GM23338 (cell line): ENCODE data around the gene CSNK1G1. TPM values are rescaled to one million over a fixed set of nuclear protein-coding genes. Genes with fewer than 3 reads are reported as not detected.

Experiments
- ATAC-seq: fragments of 200-7000 bp; cut with Tn5 transposase; 3 replicates; pipeline ENCODE4 v1.9.1; 2020
- DNase-seq: peaks from one replicate; pipeline ENCODE4 v3.0.0-alpha.2; 2015; ENCODE audit warnings: low spot score
- H2AFZ ChIP-seq: fragments of 200-600 bp; sonication (generic); 2 replicates; pipeline ENCODE4 v1.8.0; 2016; ENCODE audit warnings: antibody characterized with exemption, mild to moderate bottlenecking, moderate library complexity
- H3F3A ChIP-seq: fragments of 200-600 bp; sonication (generic); replicated peaks from 2 replicates; pipeline ENCODE4 v1.8.0; 2017; ENCODE audit warnings: antibody characterized with exemption, mixed run types, low read depth
- H3K27ac ChIP-seq: fragments of 200-600 bp; sonication (generic); 2 replicates; pipeline ENCODE4 v1.6.1; 2016; ENCODE audit warnings: low read depth
- H3K27me3 ChIP-seq: fragments of 200-600 bp; sonication (generic); 2 replicates; pipeline ENCODE4 v1.8.0; 2016; ENCODE audit warnings: mild to moderate bottlenecking, mixed run types, moderate library complexity; ENCODE audit not compliant: insufficient read depth
- H3K36me3 ChIP-seq: fragments of 200-600 bp; sonication (generic); 2 replicates; pipeline ENCODE4 v1.8.0; 2016; ENCODE audit warnings: mild to moderate bottlenecking; ENCODE audit not compliant: insufficient read depth
- H3K4me1 ChIP-seq: fragments of 200-600 bp; sonication (generic); 2 replicates; pipeline ENCODE4 v1.8.0; 2016; ENCODE audit warnings: mild to moderate bottlenecking, moderate library complexity; ENCODE audit not compliant: insufficient read depth
- H3K4me2 ChIP-seq: fragments of 200-600 bp; sonication (generic); 2 replicates; pipeline ENCODE4 v1.7.1; 2017; ENCODE audit warnings: mixed run types
- H3K4me3 ChIP-seq: fragments of 200-600 bp; sonication (generic); 2 replicates; pipeline ENCODE4 v1.6.1; 2016; ENCODE audit warnings: mixed run types
- H3K79me2 ChIP-seq: fragments of 200-600 bp; sonication (generic); replicated peaks from 2 replicates; pipeline ENCODE4 v1.8.0; 2017; ENCODE audit warnings: mild to moderate bottlenecking; ENCODE audit not compliant: insufficient read depth
- H3K9me2 ChIP-seq: fragments of 200-600 bp; sonication (generic); 2 replicates; pipeline ENCODE4 v1.8.0; 2017; ENCODE audit not compliant: insufficient read depth
- H4K20me1 ChIP-seq: fragments of 200-600 bp; sonication (generic); replicated peaks from 2 replicates; pipeline ENCODE4 v1.8.0; 2017; ENCODE audit warnings: mild to moderate bottlenecking; ENCODE audit not compliant: insufficient read depth
- H3K27ac Mint-ChIP-seq: 2 replicates; pipeline ENCODE4 v1.8.0; 2020; ENCODE audit warnings: inconsistent platforms, mild to moderate bottlenecking, moderate library complexity, mixed read lengths
- H3K27me3 Mint-ChIP-seq: 3 replicates; pipeline ENCODE4 v1.8.0; 2022; ENCODE audit warnings: low read depth, mild to moderate bottlenecking, moderate library complexity, mixed read lengths, inconsistent platforms; ENCODE audit not compliant: insufficient read depth, poor library complexity
- H3K36me3 Mint-ChIP-seq: 3 replicates; pipeline ENCODE4 v1.8.0; 2021; ENCODE audit warnings: low read depth, mild to moderate bottlenecking, inconsistent platforms, moderate library complexity, mixed read lengths
- H3K4me1 Mint-ChIP-seq: 3 replicates; pipeline ENCODE4 v1.8.0; 2020; ENCODE audit warnings: mild to moderate bottlenecking, inconsistent platforms, mixed read lengths
- H3K4me3 Mint-ChIP-seq: 3 replicates; pipeline ENCODE4 v1.8.0; 2021; ENCODE audit warnings: moderate library complexity, mild to moderate bottlenecking, inconsistent platforms, mixed read lengths
- H3K9me3 Mint-ChIP-seq: 3 replicates; pipeline ENCODE4 v1.8.0; 2020; ENCODE audit warnings: moderate library complexity, mild to moderate bottlenecking, inconsistent platforms, mixed read lengths
- CREB1 ChIP-seq: fragments of 250-450 bp; sonication (Bioruptor Pico); IDR thresholded peaks from 2 replicates; pipeline ENCODE4 v1.5.0; 2020; ENCODE audit warnings: low read depth, mild to moderate bottlenecking, moderate library complexity
- EZH2 ChIP-seq: fragments of 200-600 bp; sonication (generic); IDR thresholded peaks from one replicate; pipeline ENCODE4 v1.8.0; 2017; ENCODE audit warnings: antibody characterized with exemption, mild to moderate bottlenecking, low read depth; ENCODE audit not compliant: unreplicated experiment
- EZH2phosphoT487 ChIP-seq: fragments of 200-600 bp; sonication (generic); IDR thresholded peaks from one replicate; pipeline ENCODE4 v1.8.1; 2018; ENCODE audit warnings: antibody characterized with exemption; ENCODE audit not compliant: unreplicated experiment
- STAT1 ChIP-seq: IDR thresholded peaks from one replicate; pipeline ENCODE4 v1.6.1; 2016; ENCODE audit warnings: antibody characterized with exemption; ENCODE audit not compliant: unreplicated experiment
- ZNF114 ChIP-seq: fragments of 250-450 bp; sonication (Bioruptor Pico); IDR thresholded peaks from 2 replicates; pipeline ENCODE4 v1.5.0; 2020; ENCODE audit warnings: mild to moderate bottlenecking, moderate library complexity
- ZNF331 ChIP-seq: fragments of 250-450 bp; sonication (Bioruptor Pico); IDR thresholded peaks from 2 replicates; pipeline ENCODE4 v1.5.0; 2020; ENCODE audit warnings: low read depth, mild to moderate bottlenecking, moderate library complexity
- polyA plus RNA-seq: library from polyadenylated mRNA; unstranded; fragments of >200 nt; fragmentation: Nextera tagmentation; extraction: Ambion mirVana; gene quantifications from 2 replicates; pipeline ENCODE4 v1.2.1, GENCODE V29; 2016
- total RNA-seq: library from RNA; depleted of rRNA; stranded (reverse); fragments of >200 nt; shearing (Covaris generic); gene quantifications from 2 replicates; pipeline ENCODE4 v1.2.3, GENCODE V29; 2014
- TF ChIP-seq, protein P1 (sequence below): fragments of 250-450 bp; sonication (Bioruptor Pico); IDR thresholded peaks from 2 replicates; pipeline ENCODE4 v1.5.0; 2020; ENCODE audit warnings: mild to moderate bottlenecking, moderate library complexity
- TF ChIP-seq, protein P2 (sequence below), 2 experiments: fragments of 200-600 bp in 1 of 2; sonication (generic) in 1 of 2; conservative IDR thresholded peaks; 2 replicates each; pipeline versions ENCODE4 v1.5.1 to v1.6.1; 2016 to 2017; ENCODE audit warnings: antibody characterized with exemption in 2 of 2, low read depth in 2 of 2, mild to moderate bottlenecking in 2 of 2, moderate library complexity in 1 of 2
- TF ChIP-seq, protein P3 (sequence below): IDR thresholded peaks from 2 replicates; pipeline ENCODE4 v1.6.1; 2016; ENCODE audit warnings: antibody characterized with exemption

The CSNK1G1 gene
- total and polyA plus RNA-seq, 2 experiments from 2014 or later = 9.3 to 13.4 TPM

DNA sequence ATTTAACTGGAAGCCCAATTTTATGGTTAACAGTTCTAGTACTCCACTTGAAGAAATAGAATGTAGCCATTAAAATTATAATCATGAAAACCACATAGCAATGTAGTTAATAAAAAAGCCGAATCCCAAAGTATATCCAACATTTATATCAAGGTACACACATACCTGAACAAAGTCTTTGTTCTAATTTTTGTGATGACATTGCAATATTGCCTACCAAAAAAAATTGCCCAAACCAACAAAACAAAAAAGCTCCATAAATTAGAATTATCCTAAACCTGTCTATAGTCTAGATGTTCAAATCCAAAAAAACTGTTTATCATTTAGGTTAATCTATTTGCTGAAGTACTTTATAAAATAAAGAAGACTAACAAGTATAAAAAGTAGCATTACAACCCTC is 70.8 kb downstream of the CSNK1G1 start:
- no peaks in the 10 kb centered on the region for H3K4me1 ChIP-seq
- H3K4me3 Mint-ChIP-seq = no peak overlapping the region
- no peaks in the 10 kb centered on the region; the same call in 1 of the 2 replicates for H4K20me1 ChIP-seq

More for the DNA sequence above, 70.8 kb downstream of the CSNK1G1 start:
- ATAC-seq = no peak
- no peak for DNase-seq
- H3K9me2 ChIP-seq = no peaks in the 10 kb centered on the region
- H2AFZ ChIP-seq = no peak overlapping the region
- Mint-ChIP-seq H3K36me3 (peaks cover 6% of the 10 kb centered on the region; the same call in 2 of the 3 replicates), H3K27ac (peak overlapping the region; percentile 79; the same call in 1 of the 2 replicates), H3K9me3 (no peaks in the 10 kb centered on the region), H3K27me3 (no peaks in the 10 kb centered on the region), H3K4me1 (peaks cover 10% of the 10 kb centered on the region; the same call in 2 of the 3 replicates)
- H3K4me3 ChIP-seq = no peak overlapping the region
- H3K27me3 ChIP-seq = no peaks in the 10 kb centered on the region
- no peak for TF ChIP-seq ZNF114 (CRISPR knock-in tag)
- TF ChIP-seq EZH2 = no peak
- no peak for TF ChIP-seq STAT1
- TF ChIP-seq ZNF331 (CRISPR knock-in tag) = no peak
- TF ChIP-seq CREB1 (CRISPR knock-in tag) = no peak
- TF ChIP-seq EZH2phosphoT487 = no peak
- TF ChIP-seq, protein P1, sequence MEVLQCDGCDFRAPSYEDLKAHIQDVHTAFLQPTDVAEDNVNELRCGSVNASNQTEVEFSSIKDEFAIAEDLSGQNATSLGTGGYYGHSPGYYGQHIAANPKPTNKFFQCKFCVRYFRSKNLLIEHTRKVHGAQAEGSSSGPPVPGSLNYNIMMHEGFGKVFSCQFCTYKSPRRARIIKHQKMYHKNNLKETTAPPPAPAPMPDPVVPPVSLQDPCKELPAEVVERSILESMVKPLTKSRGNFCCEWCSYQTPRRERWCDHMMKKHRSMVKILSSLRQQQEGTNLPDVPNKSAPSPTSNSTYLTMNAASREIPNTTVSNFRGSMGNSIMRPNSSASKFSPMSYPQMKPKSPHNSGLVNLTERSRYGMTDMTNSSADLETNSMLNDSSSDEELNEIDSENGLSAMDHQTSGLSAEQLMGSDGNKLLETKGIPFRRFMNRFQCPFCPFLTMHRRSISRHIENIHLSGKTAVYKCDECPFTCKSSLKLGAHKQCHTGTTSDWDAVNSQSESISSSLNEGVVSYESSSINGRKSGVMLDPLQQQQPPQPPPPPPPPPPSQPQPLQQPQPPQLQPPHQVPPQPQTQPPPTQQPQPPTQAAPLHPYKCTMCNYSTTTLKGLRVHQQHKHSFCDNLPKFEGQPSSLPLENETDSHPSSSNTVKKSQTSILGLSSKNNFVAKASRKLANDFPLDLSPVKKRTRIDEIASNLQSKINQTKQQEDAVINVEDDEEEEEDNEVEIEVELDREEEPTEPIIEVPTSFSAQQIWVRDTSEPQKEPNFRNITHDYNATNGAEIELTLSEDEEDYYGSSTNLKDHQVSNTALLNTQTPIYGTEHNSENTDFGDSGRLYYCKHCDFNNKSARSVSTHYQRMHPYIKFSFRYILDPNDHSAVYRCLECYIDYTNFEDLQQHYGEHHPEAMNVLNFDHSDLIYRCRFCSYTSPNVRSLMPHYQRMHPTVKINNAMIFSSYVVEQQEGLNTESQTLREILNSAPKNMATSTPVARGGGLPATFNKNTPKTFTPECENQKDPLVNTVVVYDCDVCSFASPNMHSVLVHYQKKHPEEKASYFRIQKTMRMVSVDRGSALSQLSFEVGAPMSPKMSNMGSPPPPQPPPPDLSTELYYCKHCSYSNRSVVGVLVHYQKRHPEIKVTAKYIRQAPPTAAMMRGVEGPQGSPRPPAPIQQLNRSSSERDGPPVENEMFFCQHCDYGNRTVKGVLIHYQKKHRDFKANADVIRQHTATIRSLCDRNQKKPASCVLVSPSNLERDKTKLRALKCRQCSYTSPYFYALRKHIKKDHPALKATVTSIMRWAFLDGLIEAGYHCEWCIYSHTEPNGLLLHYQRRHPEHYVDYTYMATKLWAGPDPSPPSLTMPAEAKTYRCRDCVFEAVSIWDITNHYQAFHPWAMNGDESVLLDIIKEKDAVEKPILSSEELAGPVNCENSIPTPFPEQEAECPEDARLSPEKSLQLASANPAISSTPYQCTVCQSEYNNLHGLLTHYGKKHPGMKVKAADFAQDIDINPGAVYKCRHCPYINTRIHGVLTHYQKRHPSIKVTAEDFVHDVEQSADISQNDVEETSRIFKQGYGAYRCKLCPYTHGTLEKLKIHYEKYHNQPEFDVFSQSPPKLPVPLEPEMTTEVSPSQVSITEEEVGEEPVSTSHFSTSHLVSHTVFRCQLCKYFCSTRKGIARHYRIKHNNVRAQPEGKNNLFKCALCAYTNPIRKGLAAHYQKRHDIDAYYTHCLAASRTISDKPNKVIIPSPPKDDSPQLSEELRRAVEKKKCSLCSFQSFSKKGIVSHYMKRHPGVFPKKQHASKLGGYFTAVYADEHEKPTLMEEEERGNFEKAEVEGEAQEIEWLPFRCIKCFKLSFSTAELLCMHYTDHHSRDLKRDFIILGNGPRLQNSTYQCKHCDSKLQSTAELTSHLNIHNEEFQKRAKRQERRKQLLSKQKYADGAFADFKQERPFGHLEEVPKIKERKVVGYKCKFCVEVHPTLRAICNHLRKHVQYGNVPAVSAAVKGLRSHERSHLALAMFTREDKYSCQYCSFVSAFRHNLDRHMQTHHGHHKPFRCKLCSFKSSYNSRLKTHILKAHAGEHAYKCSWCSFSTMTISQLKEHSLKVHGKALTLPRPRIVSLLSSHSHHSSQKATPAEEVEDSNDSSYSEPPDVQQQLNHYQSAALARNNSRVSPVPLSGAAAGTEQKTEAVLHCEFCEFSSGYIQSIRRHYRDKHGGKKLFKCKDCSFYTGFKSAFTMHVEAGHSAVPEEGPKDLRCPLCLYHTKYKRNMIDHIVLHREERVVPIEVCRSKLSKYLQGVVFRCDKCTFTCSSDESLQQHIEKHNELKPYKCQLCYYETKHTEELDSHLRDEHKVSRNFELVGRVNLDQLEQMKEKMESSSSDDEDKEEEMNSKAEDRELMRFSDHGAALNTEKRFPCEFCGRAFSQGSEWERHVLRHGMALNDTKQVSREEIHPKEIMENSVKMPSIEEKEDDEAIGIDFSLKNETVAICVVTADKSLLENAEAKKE (CRISPR knock-in tag) = no peak
- TF ChIP-seq, protein P2, sequence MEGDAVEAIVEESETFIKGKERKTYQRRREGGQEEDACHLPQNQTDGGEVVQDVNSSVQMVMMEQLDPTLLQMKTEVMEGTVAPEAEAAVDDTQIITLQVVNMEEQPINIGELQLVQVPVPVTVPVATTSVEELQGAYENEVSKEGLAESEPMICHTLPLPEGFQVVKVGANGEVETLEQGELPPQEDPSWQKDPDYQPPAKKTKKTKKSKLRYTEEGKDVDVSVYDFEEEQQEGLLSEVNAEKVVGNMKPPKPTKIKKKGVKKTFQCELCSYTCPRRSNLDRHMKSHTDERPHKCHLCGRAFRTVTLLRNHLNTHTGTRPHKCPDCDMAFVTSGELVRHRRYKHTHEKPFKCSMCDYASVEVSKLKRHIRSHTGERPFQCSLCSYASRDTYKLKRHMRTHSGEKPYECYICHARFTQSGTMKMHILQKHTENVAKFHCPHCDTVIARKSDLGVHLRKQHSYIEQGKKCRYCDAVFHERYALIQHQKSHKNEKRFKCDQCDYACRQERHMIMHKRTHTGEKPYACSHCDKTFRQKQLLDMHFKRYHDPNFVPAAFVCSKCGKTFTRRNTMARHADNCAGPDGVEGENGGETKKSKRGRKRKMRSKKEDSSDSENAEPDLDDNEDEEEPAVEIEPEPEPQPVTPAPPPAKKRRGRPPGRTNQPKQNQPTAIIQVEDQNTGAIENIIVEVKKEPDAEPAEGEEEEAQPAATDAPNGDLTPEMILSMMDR (conservative IDR thresholded peaks at IDR 0.05; ENCODE audit: low read depth in 2 of 2) = no peak
- TF ChIP-seq, protein P3, sequence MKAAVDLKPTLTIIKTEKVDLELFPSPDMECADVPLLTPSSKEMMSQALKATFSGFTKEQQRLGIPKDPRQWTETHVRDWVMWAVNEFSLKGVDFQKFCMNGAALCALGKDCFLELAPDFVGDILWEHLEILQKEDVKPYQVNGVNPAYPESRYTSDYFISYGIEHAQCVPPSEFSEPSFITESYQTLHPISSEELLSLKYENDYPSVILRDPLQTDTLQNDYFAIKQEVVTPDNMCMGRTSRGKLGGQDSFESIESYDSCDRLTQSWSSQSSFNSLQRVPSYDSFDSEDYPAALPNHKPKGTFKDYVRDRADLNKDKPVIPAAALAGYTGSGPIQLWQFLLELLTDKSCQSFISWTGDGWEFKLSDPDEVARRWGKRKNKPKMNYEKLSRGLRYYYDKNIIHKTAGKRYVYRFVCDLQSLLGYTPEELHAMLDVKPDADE = no peak
- no peaks in the 10 kb centered on the region for H3K36me3 ChIP-seq
- H3K79me2 ChIP-seq = no peaks in the 10 kb centered on the region; the same call in 1 of the 2 replicates
- H3K4me2 ChIP-seq = no peak overlapping the region
- no peaks in the 10 kb centered on the region for H3F3A ChIP-seq
- no peak overlapping the region for H3K27ac ChIP-seq
